Epidermal melanocyte (primary cell): Measurements from ENCODE around the gene BACH2.

ENCODE experiments used
- DNase-seq: peaks from one replicate; pipeline ENCODE4 v3.0.0; 2011; ENCODE audit warnings: low spot score; ENCODE audit not compliant: insufficient read length

Gene BACH2

GRCh38 chr6:89999945-90000825, 296.5 kb downstream of the BACH2 start:
- no peak for DNase-seq

GRCh38 chr6:89999154-89999553, 297.5 kb downstream of the BACH2 start:
- DNase-seq = no peak

DNA sequence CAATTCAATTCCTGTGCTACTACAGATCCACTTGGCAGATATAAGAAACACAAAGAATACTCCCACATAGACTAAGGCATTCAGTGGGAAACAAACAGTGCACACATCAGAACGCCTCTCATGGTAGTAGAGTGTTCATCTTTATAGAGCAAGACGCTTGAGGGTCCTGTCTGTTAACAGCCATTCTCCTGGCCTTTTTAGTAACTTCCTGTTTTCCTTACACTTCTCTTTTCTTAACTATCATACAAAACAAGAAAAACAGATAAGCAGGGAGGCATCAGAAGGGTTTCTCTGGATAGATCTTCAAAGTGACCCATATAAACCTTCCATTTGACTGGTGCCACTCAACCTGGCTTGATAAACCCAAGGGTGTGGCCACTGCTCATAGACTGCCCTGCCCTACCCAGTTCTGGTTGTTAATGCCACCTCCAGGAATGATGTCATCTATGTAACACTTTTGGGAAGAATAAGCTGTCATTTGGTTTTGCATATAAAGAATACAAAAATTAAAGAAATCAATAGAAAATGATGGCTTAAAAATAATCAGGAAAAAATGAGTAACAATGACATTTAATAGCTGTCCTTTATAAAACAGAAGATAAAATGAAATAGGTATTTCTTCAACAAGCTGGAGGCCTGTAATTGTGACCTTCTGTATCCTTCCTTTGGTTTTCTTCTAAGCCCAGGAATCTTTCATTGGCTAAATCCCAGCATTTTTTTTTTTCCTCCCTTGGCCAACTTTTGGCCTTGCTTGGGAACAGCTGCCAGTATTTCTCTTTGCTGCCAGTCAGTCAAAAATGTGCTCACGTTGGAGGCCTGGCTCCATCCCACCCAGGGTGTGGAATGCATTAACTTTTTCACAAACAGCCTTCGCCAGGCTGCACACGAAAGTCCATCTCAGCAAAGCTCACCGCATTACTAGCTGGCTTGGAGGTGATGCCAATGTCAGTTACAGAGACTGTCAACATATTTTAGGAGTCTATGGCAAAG, 298.9 kb downstream of the BACH2 start:
- DNase-seq = no peak

DNA sequence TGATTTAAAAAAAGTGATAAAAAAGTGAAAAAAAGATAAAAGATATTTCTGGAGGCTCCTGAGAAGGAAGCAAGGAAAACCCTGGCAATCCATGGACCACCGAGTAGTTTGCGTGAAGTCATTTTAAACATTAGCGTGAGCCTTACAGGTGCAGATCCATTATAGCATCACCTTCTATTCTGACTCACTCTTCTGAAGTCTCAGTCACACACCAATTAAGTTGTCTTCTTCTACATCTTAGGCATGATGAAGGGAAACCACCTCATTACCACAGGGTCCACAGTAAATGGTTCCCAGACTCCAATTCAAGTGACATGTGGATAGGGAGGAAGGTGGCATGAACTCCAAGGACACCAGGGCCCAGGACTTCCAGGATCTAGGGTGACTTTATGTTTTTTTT, 303.2 kb downstream of the BACH2 start:
- no peak for DNase-seq

DNA sequence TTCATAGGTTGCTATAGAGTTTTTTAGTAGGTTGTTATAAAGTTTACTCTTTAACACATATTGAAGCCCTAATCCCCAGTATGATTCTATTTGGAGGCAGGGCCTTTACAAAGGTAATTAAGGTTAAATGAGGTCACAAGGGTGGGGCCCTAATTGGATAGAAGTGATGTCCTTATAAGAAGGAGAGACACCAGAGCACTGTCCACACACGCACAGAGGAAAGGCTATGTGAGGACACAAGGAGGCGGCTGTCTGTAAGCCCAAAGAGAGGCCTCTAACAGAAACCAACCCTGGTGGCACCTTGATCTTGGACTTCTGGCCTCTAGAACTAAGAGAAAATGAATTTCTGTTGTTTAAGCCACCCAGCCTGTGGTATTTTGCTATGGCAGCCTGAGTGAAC, 303.8 kb downstream of the BACH2 start:
- no peak for DNase-seq

- peak; percentile 28 for DNase-seq
These were observed 306.9 kb downstream of the BACH2 start for GRCh38 chr6:89989742-89990141.

DNA sequence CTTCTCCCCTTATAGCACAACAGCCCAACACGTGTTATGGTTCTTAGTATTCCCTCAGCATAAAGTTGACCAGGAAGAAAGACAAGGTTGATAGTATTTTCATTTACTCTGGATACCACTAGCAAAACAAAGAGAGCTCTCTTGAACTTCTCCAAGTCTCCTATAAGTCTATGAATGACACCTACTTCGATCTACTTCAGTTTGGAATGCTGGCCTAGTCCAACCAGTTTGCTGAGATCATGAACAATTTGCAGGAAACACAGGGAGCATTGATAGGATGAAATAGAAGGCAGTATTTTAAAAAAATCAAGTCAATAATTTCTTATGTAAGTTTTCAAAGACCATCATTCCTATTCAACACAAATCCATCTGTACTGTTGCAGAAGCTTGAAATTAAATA, 308.8 kb downstream of the BACH2 start:
- no peak for DNase-seq

GRCh38 chr6:89987140-89987539, 309.5 kb downstream of the BACH2 start:
- no peak for DNase-seq

GRCh38 chr6:89986650-89987074, 310.0 kb downstream of the BACH2 start:
- no peak for DNase-seq

- no peak for DNase-seq
These were observed 310.7 kb downstream of the BACH2 start for GRCh38 chr6:89985751-89986493.

DNA sequence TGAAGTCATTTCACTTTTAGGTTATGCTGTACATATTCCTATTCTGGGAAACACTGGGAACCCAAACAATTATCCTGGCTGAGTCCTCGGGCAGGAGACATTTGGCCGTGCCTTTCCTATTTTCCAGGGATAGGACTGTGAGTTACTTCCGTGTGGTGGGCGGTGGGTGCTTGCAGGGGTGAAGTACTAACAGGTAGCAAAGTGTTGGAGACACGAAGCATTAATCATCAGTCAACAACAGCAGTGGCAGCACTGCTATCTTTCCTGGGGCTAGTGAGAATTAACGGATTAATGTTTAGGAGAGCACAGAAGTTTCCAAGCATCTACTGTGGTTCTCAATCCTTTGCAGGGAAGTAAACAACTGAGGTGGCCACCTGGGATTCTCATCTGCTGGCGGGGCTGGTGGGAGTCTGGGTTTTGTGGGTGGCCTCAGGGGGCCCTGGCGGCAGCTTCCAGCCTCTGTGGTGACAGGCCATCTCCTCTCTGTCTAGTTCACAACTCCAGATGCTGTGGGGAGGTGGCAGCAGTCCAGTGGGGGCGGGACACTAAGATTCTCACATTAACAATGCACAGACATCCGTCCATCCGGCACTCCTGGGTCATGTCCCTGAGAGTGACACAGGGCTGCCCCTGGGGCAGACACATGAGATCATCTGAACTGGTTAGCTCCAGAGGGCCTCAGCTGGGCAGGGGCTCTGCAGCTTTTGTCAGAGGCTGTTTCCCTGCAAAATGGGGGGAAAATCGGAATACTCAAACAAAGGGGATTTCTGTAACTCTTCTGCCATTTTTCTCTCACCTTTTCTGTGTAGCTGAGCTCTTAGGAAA, 311.5 kb downstream of the BACH2 start:
- DNase-seq = no peak

GRCh38 chr6:89980353-89980752, 316.3 kb downstream of the BACH2 start:
- DNase-seq = no peak

DNA sequence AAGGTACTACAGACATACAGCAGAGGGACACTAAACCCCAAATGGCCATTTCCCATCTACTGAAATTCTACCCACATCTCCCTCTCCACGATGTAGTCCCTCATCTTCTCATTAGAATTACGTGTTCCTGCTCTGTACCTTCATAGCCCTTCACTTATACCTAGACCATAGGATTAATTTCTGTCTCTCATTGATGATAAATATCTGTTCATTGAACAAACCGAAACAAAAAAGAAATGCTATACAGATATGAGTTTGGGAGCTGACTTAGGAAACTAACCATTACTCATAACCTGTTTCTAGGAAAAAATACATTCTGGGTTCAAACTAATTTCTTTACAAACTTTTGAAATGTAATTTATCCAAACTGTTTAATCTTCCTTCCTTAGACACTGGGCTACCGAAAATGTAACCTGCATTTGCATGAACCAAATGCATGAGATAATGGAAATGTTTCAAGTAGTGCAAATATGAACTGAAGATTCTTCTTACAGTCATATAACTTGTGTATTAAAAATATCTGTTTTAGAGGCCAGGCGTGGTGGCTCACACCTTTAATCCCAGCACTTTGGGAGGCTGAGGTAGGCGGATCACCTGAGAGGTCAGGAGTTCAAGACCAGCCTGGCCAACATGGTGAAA, 317.0 kb downstream of the BACH2 start:
- DNase-seq = no peak

DNA sequence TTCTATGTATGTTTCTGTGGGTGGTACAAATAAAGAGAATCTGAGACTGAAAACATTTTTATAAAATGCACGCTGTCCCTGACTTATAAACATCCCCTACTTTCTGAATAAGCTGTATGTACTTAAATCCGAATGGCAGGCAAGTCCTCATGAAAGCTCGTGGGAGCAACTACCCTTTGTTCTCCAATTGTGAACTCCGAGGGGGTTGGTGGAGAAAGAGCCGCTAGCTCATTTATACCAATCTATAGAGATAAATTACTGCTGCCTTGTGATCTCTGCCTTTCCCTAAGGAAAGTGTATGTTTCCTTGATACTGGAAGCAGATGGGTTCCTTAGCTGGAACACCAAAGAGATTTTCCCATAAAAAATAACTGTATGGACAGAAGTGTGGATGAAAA, 317.9 kb downstream of the BACH2 start:
- no peak for DNase-seq

DNA sequence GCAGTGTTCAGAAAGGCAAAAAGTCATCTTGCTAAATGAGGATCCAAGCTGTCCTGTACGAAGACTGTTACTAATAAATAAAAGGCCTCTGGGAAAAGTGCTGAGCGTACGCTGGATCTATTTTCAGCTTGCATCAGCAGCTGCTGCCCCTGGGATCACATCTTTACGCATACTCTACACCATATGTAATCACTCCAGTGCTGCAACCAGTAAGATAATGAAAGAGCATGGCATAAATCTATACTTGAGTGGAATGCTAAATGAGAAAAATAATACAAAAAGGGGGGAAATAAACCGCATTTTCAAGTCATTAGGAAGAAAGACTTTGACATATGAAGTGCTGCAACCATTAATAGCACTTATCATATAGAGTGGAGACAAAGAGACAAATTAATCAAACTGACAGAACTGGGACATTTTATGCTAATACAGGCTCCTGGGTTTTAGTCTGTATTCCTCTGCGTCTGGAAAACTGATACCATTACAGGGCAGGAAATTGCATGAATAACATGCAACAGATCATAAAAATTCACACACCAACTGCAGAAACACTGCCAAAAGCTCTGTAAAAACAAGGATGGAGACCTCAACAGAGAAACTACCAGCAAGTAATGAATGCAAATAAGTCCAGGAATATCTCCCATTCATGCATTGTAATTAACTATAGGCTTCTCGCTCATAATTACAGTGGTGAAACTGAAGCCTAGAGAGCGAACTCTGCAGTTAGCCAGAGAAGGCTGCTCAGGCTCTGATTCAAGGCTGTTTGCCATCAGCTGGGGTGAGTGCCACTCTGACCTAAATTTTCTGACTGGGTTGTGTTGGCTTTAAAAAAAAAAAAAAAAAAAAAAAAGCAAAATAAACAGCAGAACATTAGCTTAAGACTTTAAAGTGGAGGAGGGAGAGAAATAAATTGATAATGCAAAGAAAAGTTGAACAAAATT, 318.6 kb downstream of the BACH2 start:
- DNase-seq = no peak

DNA sequence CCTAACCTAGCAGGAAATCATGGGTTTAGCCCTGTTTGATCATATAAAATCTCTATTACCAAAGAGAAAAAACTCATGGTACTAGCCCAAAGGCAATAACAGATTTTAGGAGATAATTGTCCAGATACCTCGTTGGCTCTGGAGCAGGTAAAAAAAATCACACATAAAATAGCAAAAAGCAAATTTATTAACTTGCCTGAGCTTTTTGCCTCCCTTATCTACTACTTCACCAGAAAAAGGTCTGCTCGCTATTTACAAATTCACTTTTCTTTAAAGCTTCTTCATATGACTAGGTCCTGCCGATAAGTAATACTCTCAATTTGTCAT, 320.0 kb downstream of the BACH2 start:
- no peak for DNase-seq

DNA sequence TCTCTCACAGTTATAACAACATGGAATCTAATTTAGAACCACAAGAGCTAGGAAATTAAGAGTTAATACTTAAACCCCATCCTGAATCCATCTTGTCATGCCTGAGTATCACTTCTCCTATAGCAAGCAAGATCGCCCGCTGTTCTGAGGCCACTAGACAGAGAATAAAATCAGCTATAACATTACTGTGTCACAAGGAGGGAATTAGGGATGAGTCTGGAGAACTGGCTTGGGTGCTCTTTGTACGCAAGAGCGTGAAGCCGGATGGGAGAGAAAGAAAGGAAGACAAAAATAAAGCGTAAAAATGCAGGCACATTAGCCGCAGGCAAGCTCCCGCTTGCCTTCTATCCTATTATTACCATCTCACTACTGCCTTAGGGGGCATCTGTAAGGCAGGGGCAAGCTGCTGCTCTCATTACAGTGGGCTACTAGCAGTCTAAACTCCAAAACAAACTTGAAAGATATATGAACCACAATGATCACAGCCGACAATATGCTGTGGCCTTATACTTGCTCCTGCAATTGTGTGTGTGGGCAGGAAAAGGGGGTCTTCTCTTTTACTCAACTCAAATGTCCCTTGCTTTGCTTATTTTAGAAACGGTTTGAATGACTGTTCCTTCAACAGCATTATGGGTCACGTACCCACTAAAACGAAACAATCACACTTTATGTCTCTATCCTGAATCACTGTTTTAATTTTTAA, 320.5 kb downstream of the BACH2 start:
- no peak for DNase-seq

DNA sequence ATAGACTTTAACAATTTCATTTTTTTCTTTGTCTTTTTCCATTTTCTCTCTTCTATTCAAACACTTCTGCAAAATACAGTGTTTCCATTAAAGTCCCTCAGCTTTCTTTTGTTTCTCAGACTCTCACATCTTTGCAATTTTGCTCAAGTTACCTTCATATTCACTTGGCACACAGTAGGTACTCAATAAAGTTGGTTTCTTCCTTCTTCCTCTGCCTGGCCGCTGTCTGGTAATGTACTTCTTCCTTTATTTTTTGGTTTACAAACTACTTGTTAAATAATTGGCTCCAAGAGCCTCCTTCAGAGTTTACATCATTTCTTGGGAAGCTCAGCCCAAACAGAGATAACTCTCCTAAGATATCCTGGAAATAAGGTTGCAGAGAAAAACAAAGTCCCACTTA, 321.3 kb downstream of the BACH2 start:
- DNase-seq = no peak

DNA sequence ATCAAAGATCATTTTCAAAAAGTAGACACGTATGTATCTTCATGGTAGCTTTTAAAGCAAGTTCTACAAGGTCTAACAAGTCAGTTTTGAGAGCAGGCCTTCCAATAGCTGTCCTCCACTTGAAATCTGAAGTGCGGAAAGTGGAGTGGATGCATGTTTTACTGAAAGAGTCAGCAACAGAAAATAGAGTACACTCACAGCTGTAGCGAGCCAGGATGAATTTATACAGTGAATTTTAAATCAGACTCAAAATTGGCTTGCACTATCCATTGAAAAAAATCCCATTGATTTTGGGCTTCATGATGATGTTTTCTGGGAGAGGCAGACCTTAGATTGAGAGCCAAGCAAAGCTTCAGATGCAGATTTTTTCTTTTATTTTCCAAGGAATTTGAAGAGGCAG, 321.8 kb downstream of the BACH2 start:
- no peak for DNase-seq
